Keratinocyte (primary cell): ENCODE measurements around the gene MIOX. TPM values are rescaled to one million over a fixed set of nuclear protein-coding genes. Genes with fewer than 3 reads are reported as not detected.

Source experiments
- DNase-seq: peaks from one replicate; pipeline ENCODE4 v3.0.0-alpha.2; 2011; ENCODE audit warnings: low read depth, missing footprints, low spot score
- FAIRE-seq: peaks from 2 replicates; lab custom pipeline; 2011; peaks lifted over from hg19 to GRCh38; lab: Jason Lieb, UNC
- H2AFZ ChIP-seq: 2 replicates; pipeline ENCODE4 v1.6.0; 2012; ENCODE audit warnings: low read length, control low read depth, inconsistent platforms; ENCODE audit not compliant: control insufficient read depth
- H3K27ac ChIP-seq: 2 replicates; pipeline ENCODE4 v1.5.1; 2011; ENCODE audit warnings: low read length; ENCODE audit not compliant: control insufficient read depth, insufficient read depth
- H3K27me3 ChIP-seq: 3 replicates; pipeline ENCODE4 v1.6.0; 2011; ENCODE audit warnings: low read length; ENCODE audit not compliant: control insufficient read depth, insufficient read depth; ENCODE audit errors: extremely low read depth
- H3K36me3 ChIP-seq, 2 experiments: 2 replicates in 1 of 2; 3 replicates in 1 of 2; pipeline ENCODE4 v1.5.1; 2011; ENCODE audit warnings: low read length in 2 of 2, mild to moderate bottlenecking in 1 of 2; ENCODE audit not compliant: control insufficient read depth in 2 of 2, insufficient read depth in 2 of 2; ENCODE audit errors: extremely low read depth in 1 of 2
- H3K4me1 ChIP-seq: 3 replicates; pipeline ENCODE4 v1.5.1; 2011; ENCODE audit warnings: low read length; ENCODE audit not compliant: control insufficient read depth, insufficient read depth; ENCODE audit errors: extremely low read depth
- H3K4me2 ChIP-seq: 3 replicates; pipeline ENCODE4 v1.6.0; 2011; ENCODE audit warnings: low read depth, low read length; ENCODE audit not compliant: control insufficient read depth, insufficient read depth; ENCODE audit errors: extremely low read depth
- H3K4me3 ChIP-seq, 3 experiments: fragments of 200-600 bp in 1 of 3; sonication (generic) in 1 of 3; 2 replicates in 2 of 3; 3 replicates in 1 of 3; pipeline ENCODE4 v1.5.1; 2011 to 2016; ENCODE audit warnings: low read length in 3 of 3, mild to moderate bottlenecking in 3 of 3, control low read depth in 2 of 3, inconsistent platforms in 1 of 3, low read depth in 1 of 3, mixed read lengths in 1 of 3, mixed run types in 1 of 3, moderate library complexity in 1 of 3; ENCODE audit not compliant: control insufficient read depth in 2 of 3, insufficient read depth in 2 of 3; ENCODE audit errors: extremely low read depth in 1 of 3
- H3K79me2 ChIP-seq: 2 replicates; pipeline ENCODE4 v1.6.0; 2012; ENCODE audit warnings: low read length; ENCODE audit not compliant: control insufficient read depth, insufficient read depth
- H3K9ac ChIP-seq: 3 replicates; pipeline ENCODE4 v1.6.0; 2011; ENCODE audit warnings: low read length; ENCODE audit not compliant: control insufficient read depth, insufficient read depth; ENCODE audit errors: extremely low read depth
- H3K9me1 ChIP-seq: 3 replicates; pipeline ENCODE4 v1.6.0; 2011; ENCODE audit warnings: low read length; ENCODE audit not compliant: control insufficient read depth, insufficient read depth; ENCODE audit errors: extremely low read depth
- H3K9me3 ChIP-seq: 2 replicates; pipeline ENCODE4 v1.5.1; 2012; ENCODE audit warnings: low read depth, low read length; ENCODE audit not compliant: control insufficient read depth
- H4K20me1 ChIP-seq: 3 replicates; pipeline ENCODE4 v1.6.0; 2011; ENCODE audit warnings: low read length; ENCODE audit not compliant: control insufficient read depth, insufficient read depth; ENCODE audit errors: extremely low read depth
- EZH2 ChIP-seq: IDR thresholded peaks from one replicate; pipeline ENCODE4 v1.6.1; 2012; ENCODE audit warnings: inconsistent platforms, mild to moderate bottlenecking, low read length, moderate library complexity
- dilution Hi-C: fragments of 300-500 bp; cut with MboI; formaldehyde crosslinking; loops from one replicate; pipeline ENCODE4 v1.7.0; 2020; ENCODE audit warnings: low sequenced_read_pairs; ENCODE audit not compliant: extremely low pct_ligation_motif_present
- polyA minus RNA-seq, 3 experiments: library from RNA; depleted of rRNA, polyadenylated mRNA; stranded (reverse); fragments of >200 nt; gene quantifications; 1 replicate in 1 of 3; 2 replicates in 1 of 3; 3 replicates in 1 of 3; pipeline ENCODE4 v1.2.3, GENCODE V29; 2011
- polyA plus RNA-seq, 5 experiments: library from polyadenylated mRNA; depleted of rRNA in 3 of 5; stranded (reverse) in 3 of 5; stranded (forward) in 1 of 5; unstranded in 1 of 5; fragments of >200 nt; gene quantifications; 1 replicate in 1 of 5; 2 replicates in 3 of 5; 3 replicates in 1 of 5; pipeline versions ENCODE4 v1.2.1 to v1.2.3, GENCODE V29; 2011 to 2012; ENCODE audit warnings: missing spikeins in 2 of 5, low read depth in 1 of 5, low replicate concordance in 1 of 5
- TF ChIP-seq, protein P1 (sequence below), 3 experiments: IDR thresholded peaks in 1 of 3; conservative IDR thresholded peaks in 1 of 3; optimal IDR thresholded peaks in 1 of 3; 2 replicates in 2 of 3; 3 replicates in 1 of 3; pipeline versions ENCODE3 to v1.5.1; 2011; ENCODE audit warnings: low read length in 3 of 3, mild to moderate bottlenecking in 3 of 3, moderate library complexity in 2 of 3, control low read depth in 1 of 3, inconsistent platforms in 1 of 3; ENCODE audit not compliant: insufficient read depth in 2 of 3; ENCODE audit errors: extremely low read depth in 1 of 3

MIOX gene
- not detected in 3 replicates for polyA plus RNA-seq
- not detected for polyA plus RNA-seq (2011; ENCODE audit: low read depth)
- not detected in 2 replicates for polyA plus RNA-seq (2011; cell fraction: cytosol; rRNA removed)
- 0.11 TPM in 1 of 2 replicates, not detected in the other for polyA plus RNA-seq (2011; cell fraction: nucleus; rRNA removed)
- 0.30 TPM in 1 of 2 replicates, not detected in the other for polyA plus RNA-seq (2012; ENCODE audit: low replicate concordance)
- polyA minus RNA-seq: not detected in 3 replicates
- polyA minus RNA-seq (2011; cell fraction: cytosol; rRNA and poly(A)+ RNA removed): not detected
- not detected in 2 replicates for polyA minus RNA-seq (2011; cell fraction: nucleus; rRNA and poly(A)+ RNA removed)

DNA sequence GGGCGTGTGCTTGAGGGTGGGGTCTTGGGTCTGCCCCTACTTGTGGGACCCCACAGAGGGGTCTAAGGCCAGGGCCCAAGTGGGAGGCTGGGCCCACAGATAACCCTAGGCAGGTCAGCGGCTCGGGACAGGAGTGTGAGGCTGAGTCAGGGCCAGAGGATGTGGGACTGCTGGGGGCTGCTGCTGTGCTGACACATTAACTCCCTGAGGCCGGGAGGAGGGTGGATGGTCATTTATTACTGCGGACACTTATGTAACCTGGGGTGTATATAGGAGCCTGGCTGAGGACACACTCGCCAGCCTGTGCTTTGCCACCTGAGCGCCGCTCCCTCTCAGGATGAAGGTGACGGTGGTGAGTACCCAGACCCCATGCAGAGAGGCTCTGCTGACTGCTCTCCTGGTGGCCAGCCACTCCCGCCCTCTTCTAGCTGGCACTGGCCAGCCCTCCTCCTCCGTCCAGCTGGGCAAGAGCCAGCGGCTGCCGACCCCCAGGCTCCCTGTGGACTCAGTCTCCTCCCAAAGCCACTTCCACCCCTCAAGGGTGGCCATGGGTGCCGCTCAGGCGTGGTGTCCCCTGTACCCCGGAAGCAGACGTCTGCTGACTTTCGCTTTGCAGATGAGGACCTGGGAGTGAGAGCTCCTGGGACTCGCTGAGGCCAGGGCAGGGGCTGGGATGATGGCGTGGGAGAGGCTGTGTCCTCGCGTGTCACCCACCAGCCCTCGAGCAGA lies at the start of gene MIOX:
Gene MIOX (plus strand): TSS at position 299 of the 729 bp plus-strand sequence. CDS start 39 bp downstream, at position 338.
- no peak within 1 kb of the TSS for H3K27ac ChIP-seq
- dilution Hi-C loops: no loop called here

DNA sequence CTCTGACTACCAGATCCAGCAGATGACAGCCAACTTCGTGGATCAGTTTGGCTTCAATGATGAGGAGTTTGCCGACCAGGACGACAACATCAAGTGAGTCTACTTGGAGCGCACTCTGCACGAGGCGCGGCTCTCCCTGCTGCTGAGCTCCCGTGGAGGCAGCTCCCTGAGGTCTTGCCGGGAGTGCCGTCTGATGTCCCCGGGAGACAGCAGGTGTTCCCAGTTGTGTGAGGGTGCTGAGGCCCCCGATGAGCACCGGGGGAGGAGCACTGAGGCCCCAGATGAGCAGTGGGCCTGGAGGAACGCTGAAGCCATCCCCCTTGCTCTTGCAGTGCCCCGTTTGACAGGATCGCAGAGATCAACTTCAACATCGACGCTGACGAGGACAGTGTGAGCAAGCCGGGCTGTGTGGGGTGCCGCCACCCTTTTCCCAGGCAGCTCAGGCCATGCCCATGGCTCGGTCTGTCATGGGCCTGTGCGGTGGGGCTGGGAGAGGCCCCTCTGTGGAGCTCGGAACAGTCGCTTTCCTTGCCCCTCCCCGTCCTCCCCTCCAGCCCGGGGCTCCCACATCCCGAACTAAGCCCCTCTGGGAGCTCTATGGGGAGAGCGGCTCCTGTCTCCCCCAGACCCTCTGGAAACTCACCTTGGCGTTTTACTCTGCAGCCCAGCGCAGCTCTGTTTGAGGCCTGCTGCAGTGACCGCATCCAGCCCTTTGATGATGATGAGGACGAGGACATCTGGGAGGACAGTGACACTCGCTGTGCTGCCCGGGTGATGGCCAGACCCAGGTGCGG lies 49.0 kb upstream of the MIOX start:
- Histone ChIP-seq H3K36me3 (peaks cover 4 to 33% of the 10 kb centered on the region in 2 experiments), H4K20me1 (peaks cover 5% of the 10 kb centered on the region), H3K9me3 (no peaks in the 10 kb centered on the region), H3K4me1 (peaks cover 9% of the 10 kb centered on the region), H3K79me2 (no peaks in the 10 kb centered on the region), H3K27me3 (no peaks in the 10 kb centered on the region), H2AFZ (no peak overlapping the region), H3K9ac (no peak overlapping the region), H3K4me3 (no peak overlapping the region), H3K27ac (no peak overlapping the region), H3K9me1 (no peaks in the 10 kb centered on the region), H3K4me2 (no peak overlapping the region)
- no peak for DNase-seq
- TF ChIP-seq EZH2: no peak
- TF ChIP-seq, protein P1, sequence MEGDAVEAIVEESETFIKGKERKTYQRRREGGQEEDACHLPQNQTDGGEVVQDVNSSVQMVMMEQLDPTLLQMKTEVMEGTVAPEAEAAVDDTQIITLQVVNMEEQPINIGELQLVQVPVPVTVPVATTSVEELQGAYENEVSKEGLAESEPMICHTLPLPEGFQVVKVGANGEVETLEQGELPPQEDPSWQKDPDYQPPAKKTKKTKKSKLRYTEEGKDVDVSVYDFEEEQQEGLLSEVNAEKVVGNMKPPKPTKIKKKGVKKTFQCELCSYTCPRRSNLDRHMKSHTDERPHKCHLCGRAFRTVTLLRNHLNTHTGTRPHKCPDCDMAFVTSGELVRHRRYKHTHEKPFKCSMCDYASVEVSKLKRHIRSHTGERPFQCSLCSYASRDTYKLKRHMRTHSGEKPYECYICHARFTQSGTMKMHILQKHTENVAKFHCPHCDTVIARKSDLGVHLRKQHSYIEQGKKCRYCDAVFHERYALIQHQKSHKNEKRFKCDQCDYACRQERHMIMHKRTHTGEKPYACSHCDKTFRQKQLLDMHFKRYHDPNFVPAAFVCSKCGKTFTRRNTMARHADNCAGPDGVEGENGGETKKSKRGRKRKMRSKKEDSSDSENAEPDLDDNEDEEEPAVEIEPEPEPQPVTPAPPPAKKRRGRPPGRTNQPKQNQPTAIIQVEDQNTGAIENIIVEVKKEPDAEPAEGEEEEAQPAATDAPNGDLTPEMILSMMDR (optimal IDR thresholded peaks at IDR 0.05 in 1 of 3, IDR thresholded peaks at IDR 0.05 in 1 of 3, conservative IDR thresholded peaks at IDR 0.05 in 1 of 3; ENCODE audit: extremely low read depth in 1 of 3, insufficient read depth in 2 of 3, low read length in 3 of 3): no peak
- FAIRE-seq: no peak
- dilution Hi-C loops: no loop called here

More for the DNA sequence above, at the start of gene MIOX:
- Histone ChIP-seq H3K4me2 (no peak within 1 kb of the TSS), H3K9ac (no peak within 1 kb of the TSS), H3K36me3 (no peaks in the 10 kb centered on the region), H2AFZ (no peak within 1 kb of the TSS), H3K9me1 (no peaks in the 10 kb centered on the region), H3K4me1 (no peaks in the 10 kb centered on the region), H3K9me3 (no peaks in the 10 kb centered on the region), H3K79me2 (no peaks in the 10 kb centered on the region), H3K4me3 (no peak within 1 kb of the TSS), H3K27me3 (peaks cover 21% of the 10 kb centered on the region), H4K20me1 (peaks cover 3% of the 10 kb centered on the region)
- DNase-seq: no peak
- no peak for FAIRE-seq
- TF ChIP-seq EZH2: no peak
- TF ChIP-seq, protein P1 (optimal IDR thresholded peaks at IDR 0.05 in 1 of 3, IDR thresholded peaks at IDR 0.05 in 1 of 3, conservative IDR thresholded peaks at IDR 0.05 in 1 of 3; ENCODE audit: extremely low read depth in 1 of 3, insufficient read depth in 2 of 3, low read length in 3 of 3): no peak
